ENCODE results near the gene ESAM. TPM values are rescaled to one million over a fixed set of nuclear protein-coding genes. Genes with fewer than 3 reads are reported as not detected.

The ESAM gene
- total RNA-seq, 6 experiments from 2014 or later: 6.1 to 15.3 (median 9.7) TPM

DNA sequence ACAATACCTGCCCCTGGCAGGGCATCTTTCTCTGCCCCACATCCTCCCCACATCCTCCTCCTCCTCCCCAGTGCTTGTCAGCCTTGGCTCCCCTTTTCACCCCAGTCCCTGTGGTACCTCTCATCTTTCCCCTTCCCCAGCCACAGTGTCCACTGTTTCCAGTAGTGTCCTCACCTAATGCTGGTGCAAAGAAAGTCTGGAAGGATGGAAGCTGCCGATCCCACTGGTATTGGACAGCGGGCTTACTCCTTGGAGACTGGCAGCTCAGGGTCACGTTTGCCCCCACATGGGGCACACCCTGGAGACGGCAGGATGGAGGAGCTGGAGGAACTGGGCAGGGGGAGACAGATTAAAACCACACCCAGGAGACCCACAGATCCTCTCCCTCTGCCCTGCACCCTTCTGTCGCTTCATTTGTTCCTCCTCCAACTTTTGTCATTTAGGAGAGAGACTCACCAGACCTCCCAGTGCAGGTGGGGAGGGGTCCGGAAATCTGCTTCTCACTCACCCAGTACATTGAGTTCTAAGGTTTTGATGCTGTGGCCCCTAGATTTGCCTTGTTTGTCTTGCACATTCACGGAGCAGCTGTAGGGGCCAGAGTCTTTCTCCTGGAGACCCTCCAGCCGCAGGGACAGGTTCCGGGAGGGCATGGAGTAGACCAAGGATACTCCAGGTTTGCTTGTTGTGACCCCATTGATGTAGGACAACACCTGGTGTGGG lies 5.9 kb downstream of the ESAM start:
- intact Hi-C loops (cut with DNase I): no loop called here
- TF ChIP-seq, protein P1, sequence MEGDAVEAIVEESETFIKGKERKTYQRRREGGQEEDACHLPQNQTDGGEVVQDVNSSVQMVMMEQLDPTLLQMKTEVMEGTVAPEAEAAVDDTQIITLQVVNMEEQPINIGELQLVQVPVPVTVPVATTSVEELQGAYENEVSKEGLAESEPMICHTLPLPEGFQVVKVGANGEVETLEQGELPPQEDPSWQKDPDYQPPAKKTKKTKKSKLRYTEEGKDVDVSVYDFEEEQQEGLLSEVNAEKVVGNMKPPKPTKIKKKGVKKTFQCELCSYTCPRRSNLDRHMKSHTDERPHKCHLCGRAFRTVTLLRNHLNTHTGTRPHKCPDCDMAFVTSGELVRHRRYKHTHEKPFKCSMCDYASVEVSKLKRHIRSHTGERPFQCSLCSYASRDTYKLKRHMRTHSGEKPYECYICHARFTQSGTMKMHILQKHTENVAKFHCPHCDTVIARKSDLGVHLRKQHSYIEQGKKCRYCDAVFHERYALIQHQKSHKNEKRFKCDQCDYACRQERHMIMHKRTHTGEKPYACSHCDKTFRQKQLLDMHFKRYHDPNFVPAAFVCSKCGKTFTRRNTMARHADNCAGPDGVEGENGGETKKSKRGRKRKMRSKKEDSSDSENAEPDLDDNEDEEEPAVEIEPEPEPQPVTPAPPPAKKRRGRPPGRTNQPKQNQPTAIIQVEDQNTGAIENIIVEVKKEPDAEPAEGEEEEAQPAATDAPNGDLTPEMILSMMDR (IDR thresholded peaks at IDR 0.05): no peak
- no peak for TF ChIP-seq POLR2A (IDR thresholded peaks at IDR 0.05)
- no peak for DNase-seq
- Histone ChIP-seq H3K27me3 (peaks cover 0 to 20% of the 10 kb centered on the region in 2 donors), H3K36me3 (no peaks in the 10 kb centered on the region), H3K9me3 (no peaks in the 10 kb centered on the region), H3K4me3 (no peak overlapping the region), H3K4me1 (peaks cover 0 to 24% (median 2%) of the 10 kb centered on the region in 4 donors), H3K27ac (no peak overlapping the region)
- 37% methylated on average over 5 of the region's 9 CpGs for WGBS (ENCODE audit: insufficient coverage, low coverage, low lambda C conversion rate, missing lambda C conversion rate)
- ATAC-seq: no peak

DNA sequence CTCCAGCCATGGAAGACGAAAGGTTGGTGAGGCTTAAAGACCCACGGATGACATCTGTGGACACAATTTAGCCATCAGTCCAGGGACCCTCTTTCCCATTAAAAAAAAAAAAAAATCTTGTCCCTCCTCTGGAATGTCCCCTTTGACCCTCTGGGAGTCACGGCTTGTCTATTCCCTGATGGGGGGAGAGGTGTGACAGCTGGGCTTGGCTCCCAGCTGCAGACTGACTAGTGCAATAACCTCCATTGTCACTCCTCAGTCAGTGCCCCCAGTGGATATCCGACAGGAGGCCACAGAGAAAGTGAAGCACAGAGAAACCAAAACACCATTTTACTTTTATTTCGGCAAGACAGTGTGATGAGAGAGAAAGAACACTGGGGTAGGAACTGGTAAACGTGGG lies 7.4 kb downstream of the ESAM start:
- DNase-seq: no peak
- TF ChIP-seq POLR2A (IDR thresholded peaks at IDR 0.05): no peak
- TF ChIP-seq, protein P1 (IDR thresholded peaks at IDR 0.05): no peak
- no peak overlapping the region for H3K4me3 ChIP-seq
- no peaks in the 10 kb centered on the region for H3K36me3 ChIP-seq
- peaks cover 0 to 10% of the 10 kb centered on the region in 2 donors for H3K27me3 ChIP-seq
- peaks cover 0 to 23% (median 2%) of the 10 kb centered on the region in 4 donors for H3K4me1 ChIP-seq
- ATAC-seq: no peak
- intact Hi-C loops (cut with DNase I): no loop called here
- H3K27ac ChIP-seq: no peak overlapping the region
- H3K9me3 ChIP-seq: no peaks in the 10 kb centered on the region
- WGBS (ENCODE audit: insufficient coverage, low coverage, low lambda C conversion rate, missing lambda C conversion rate): 66% methylated on average over 6 of the region's 6 CpGs

DNA sequence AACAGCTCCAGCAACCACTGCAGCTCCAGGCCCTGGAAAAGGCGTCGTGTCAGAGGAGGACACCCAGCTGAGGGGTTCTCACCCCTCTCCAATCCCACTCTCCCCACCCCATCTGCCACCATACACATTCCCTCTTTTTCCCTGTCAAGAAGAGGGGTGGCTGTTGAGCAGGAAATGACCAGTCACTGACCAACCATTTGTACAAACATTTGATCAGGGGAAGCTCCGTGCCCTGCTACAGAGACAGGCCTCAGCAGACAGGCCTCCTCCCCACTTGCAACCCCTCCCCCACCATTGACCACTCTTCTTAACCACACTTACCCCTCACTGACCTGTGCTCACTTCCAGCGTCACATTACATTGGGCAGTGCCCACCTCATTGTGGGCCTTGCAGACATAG lies 7.8 kb downstream of the ESAM start:
- ATAC-seq (no peak), DNase-seq (no peak)
- no peak overlapping the region for H3K27ac ChIP-seq
- H3K36me3 ChIP-seq: no peaks in the 10 kb centered on the region
- WGBS (ENCODE audit: insufficient coverage, low coverage, low lambda C conversion rate, missing lambda C conversion rate): 58% methylated on average over 4 of the region's 4 CpGs
- H3K9me3 ChIP-seq: no peaks in the 10 kb centered on the region
- H3K27me3 ChIP-seq: peaks cover 0 to 6% of the 10 kb centered on the region in 2 donors
- intact Hi-C loops (cut with DNase I): no loop called here
- no peak overlapping the region for H3K4me3 ChIP-seq
- peaks cover 0 to 19% (median 2%) of the 10 kb centered on the region in 4 donors for H3K4me1 ChIP-seq
- TF ChIP-seq, protein P1 (IDR thresholded peaks at IDR 0.05): no peak
- TF ChIP-seq POLR2A (IDR thresholded peaks at IDR 0.05): no peak

DNA sequence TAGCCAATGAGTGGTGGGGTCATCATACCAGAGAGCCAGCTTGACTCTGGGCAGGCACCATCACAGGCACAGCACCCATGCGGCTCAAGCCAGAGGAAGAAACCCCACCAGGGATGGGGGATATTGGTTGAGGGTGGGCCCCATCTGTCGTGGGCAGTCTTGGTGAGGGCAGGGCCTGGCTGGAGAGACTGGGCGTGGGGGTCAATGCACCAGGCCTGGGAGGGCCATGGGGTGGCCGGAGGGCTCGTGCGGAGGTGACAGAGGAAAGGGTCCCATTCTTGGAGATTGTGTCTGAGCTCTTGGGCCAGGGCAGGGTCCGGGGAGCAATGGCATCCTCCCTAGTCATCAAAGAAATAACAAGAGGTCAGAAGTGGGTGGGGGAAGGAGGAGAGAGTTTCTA lies 8.5 kb downstream of the ESAM start:
- Histone ChIP-seq H3K9me3 (no peaks in the 10 kb centered on the region), H3K4me3 (no peak overlapping the region), H3K27me3 (peaks cover 0 to under 1% of the 10 kb centered on the region in 2 donors), H3K4me1 (peaks cover 0 to 12% (median 2%) of the 10 kb centered on the region in 4 donors), H3K27ac (no peak overlapping the region), H3K36me3 (no peaks in the 10 kb centered on the region)
- 40% methylated on average over 1 of the region's 7 CpGs for WGBS (ENCODE audit: insufficient coverage, low coverage, low lambda C conversion rate, missing lambda C conversion rate)
- TF ChIP-seq, protein P1 (IDR thresholded peaks at IDR 0.05): no peak
- no peak for TF ChIP-seq POLR2A (IDR thresholded peaks at IDR 0.05)
- no peak for DNase-seq
- ATAC-seq: no peak
- intact Hi-C loops (cut with DNase I): no loop called here

Data from right lobe of liver (tissue), 6 donors.